Large intestine (tissue), 12 donors: Measurements from ENCODE around the gene STIL. TPM values are rescaled to one million over a fixed set of nuclear protein-coding genes. Genes with fewer than 3 reads are reported as not detected.
"Not testable (repeated sequence)": the region's sequence is repeated elsewhere in the genome, so short reads cannot be mapped to it uniquely, and the experiment has no call there.

Experiments
- DNase-seq, 2 donors: peaks; one replicate each; pipeline versions ENCODE4 v3.0.0 to v3.0.0-alpha.2; 2013
- H3K27ac ChIP-seq: one replicate; pipeline ENCODE4 v1.5.1; 2013; ENCODE audit warnings: low read length
- H3K27me3 ChIP-seq: 2 replicates; pipeline ENCODE4 v1.6.1; 2013; ENCODE audit warnings: low read length; ENCODE audit not compliant: control insufficient read depth, insufficient read depth
- H3K36me3 ChIP-seq: 2 replicates; pipeline ENCODE4 v1.6.1; 2013; ENCODE audit warnings: low read length; ENCODE audit not compliant: control insufficient read depth, insufficient read depth
- H3K4me1 ChIP-seq: one replicate; pipeline ENCODE4 v1.6.1; 2013; ENCODE audit warnings: low read length; ENCODE audit not compliant: control insufficient read depth, insufficient read depth
- H3K4me3 ChIP-seq: one replicate; pipeline ENCODE4 v1.5.1; 2013; ENCODE audit warnings: low read length
- H3K9me3 ChIP-seq: one replicate; pipeline ENCODE4 v1.6.1; 2013; ENCODE audit warnings: mild to moderate bottlenecking, low read depth, low read length, moderate library complexity; ENCODE audit not compliant: control insufficient read depth
- WGBS: methylation state at CpG from one replicate; pipeline ENCODE4 v1.1.5; 2013; ENCODE audit warnings: low lambda C conversion rate; ENCODE audit not compliant: insufficient coverage; 5-methylcytosine and 5-hydroxymethylcytosine counted together
- long read RNA-seq, 11 donors: transcript quantifications; one replicate each; lab custom pipeline, GENCODE V29; 2026
- polyA plus RNA-seq: library from polyadenylated mRNA; unstranded; fragments of 120-200 nt; gene quantifications from one replicate; pipeline ENCODE4 v1.2.1, GENCODE V29; 2013

The STIL gene
- 4.7 TPM for polyA plus RNA-seq
- long read RNA-seq, donor 1 = 0 reads
- long read RNA-seq, donor 2, partial matches to known transcripts = 34 of 201 reads
- long read RNA-seq, donor 2, other reads (novel, unspliced or antisense) = 167 of 201 reads
- long read RNA-seq, donor 3 = 0 reads
- long read RNA-seq, donor 4 = 0 reads
- long read RNA-seq, donor 5 = 0 reads
- long read RNA-seq, donor 6 = 0 reads
- long read RNA-seq, donor 7 = 0 reads
- long read RNA-seq, donor 8 = 0 reads
- long read RNA-seq, donor 9 = 0 reads
- long read RNA-seq, donor 10, partial matches to known transcripts = 316 of 465 reads
- long read RNA-seq, donor 10, other reads (novel, unspliced or antisense) = 149 of 465 reads
- long read RNA-seq, donor 11 = 0 reads

DNA sequence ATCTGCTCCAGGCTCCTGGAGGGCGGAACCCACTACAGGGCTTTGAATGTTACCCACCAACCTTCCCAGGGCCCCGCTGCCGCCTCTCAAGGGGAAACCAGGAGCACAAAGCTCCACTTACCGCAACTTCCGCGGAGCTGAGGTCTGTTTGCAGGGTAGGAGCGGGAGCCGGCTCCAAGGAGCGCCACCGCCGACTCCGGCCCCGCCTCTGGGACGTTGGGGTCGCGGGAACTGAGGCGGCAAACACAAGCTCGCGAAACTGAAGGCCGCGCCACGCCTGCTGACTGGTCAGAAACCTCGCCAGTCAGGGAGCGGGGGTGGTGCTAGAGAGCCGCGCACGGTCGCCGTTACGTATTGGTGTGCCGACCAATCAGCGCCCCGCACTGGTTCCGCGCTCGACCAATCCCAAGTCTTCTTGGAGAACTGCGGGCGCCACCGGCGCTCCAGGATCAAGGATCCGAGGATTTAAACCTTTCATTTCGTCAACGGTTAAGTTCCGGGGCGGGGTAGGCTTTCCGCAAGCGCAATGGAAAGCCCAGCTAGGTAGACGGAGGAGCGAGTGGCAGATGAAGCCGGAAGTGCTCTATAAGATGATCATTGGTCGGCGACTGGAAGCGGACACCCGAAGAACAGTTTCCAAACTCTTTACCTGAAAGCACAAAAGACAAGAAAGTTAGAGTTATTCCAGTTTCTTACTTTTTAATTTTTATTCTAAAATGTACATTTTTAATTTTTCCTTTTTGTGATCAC, at the start of gene STIL:
Gene STIL (minus strand): TSS at position 233 of the 750 bp plus-strand sequence. CDS start 3,828 bp downstream, outside the sequence.
- WGBS = no CpG with 5 or more reads among the region's 54 CpGs
- Histone ChIP-seq H3K27ac (peak within 1 kb of the TSS; percentile 98), H3K4me1 (no peaks in the 10 kb centered on the region), H3K36me3 (peaks cover 4% of the 10 kb centered on the region), H3K9me3 (no peaks in the 10 kb centered on the region), H3K4me3 (peak within 1 kb of the TSS; percentile 85), H3K27me3 (no peaks in the 10 kb centered on the region)
- DNase-seq = peak; percentile 99 to 100

DNA sequence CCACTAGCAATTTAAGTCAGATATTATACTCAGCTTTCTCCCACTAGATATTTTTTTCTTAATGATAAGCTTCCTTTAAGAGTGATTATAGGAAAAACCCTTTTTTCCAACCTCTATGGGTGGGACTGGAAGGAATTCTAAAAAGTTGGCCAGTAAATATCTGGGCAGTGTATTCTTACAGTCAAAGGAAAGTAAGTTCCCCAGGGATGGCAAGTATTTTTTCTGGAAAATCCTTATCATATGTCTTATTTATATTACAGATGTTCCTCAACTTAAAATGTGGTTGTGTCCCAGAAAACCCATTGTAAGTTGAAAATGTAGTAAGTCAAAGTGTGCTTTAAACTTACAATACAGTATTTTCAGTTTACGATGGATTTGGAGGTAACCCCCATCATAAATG, 48.9 kb upstream of the STIL start:
- WGBS = no CpG with 5 or more reads among the region's 1 CpG
- Histone ChIP-seq H3K36me3 (no peaks in the 10 kb centered on the region), H3K27me3 (no peaks in the 10 kb centered on the region), H3K27ac (no peak overlapping the region), H3K9me3 (no peaks in the 10 kb centered on the region), H3K4me3 (no peak overlapping the region), H3K4me1 (no peaks in the 10 kb centered on the region)
- no peak for DNase-seq

DNA sequence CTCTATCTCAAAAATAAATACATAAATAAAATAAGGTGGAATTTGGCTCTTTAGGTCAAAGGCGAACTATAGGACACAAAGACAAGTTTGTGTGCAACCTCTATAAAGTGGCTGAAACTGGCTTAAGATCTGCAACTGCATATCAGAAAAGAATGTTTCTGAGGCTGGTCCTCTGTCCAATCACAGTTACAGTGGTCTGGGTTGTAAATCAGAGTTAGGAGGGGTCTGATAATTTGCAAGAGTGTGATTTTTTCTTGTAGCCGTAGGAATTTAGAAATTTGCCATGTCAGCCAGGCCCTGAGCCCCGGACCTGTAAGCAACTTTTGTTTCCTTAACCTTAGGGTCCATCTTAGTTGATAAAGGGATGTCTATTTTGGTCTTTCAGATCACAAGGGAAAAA, 47.4 kb upstream of the STIL start:
- Histone ChIP-seq H3K36me3 (no peaks in the 10 kb centered on the region), H3K4me3 (no peak overlapping the region), H3K9me3 (no peaks in the 10 kb centered on the region), H3K4me1 (no peaks in the 10 kb centered on the region), H3K27ac (no peak overlapping the region), H3K27me3 (no peaks in the 10 kb centered on the region)
- 100% methylated on average over 1 of the region's 3 CpGs for WGBS
- DNase-seq = no peak

DNA sequence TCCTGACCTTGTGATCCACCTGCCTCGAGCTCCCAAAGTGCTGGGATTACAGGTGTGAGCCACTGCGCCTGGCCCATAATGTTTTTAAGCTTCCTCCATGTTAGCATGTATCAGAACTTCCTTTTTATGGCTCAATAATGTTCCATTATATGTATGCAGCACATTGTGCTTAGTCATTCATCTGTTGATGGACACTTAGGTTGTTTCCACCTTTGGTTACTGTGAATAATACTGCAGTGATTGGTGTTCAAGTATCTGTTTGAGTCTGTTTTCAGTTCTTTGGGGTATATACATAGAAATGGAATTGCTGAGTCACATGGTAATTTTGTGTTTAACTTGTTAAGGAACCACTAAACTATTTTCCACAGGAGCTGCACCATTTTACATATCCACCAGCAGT, 37.4 kb upstream of the STIL start:
- no peaks in the 10 kb centered on the region for H3K27me3 ChIP-seq
- no peak for DNase-seq
- no CpG with 5 or more reads among the region's 2 CpGs for WGBS
- H3K9me3 ChIP-seq = no peaks in the 10 kb centered on the region
- H3K4me3 ChIP-seq = no peak overlapping the region
- H3K4me1 ChIP-seq = no peaks in the 10 kb centered on the region
- peaks cover 3% of the 10 kb centered on the region for H3K36me3 ChIP-seq
- no peak overlapping the region for H3K27ac ChIP-seq

DNA sequence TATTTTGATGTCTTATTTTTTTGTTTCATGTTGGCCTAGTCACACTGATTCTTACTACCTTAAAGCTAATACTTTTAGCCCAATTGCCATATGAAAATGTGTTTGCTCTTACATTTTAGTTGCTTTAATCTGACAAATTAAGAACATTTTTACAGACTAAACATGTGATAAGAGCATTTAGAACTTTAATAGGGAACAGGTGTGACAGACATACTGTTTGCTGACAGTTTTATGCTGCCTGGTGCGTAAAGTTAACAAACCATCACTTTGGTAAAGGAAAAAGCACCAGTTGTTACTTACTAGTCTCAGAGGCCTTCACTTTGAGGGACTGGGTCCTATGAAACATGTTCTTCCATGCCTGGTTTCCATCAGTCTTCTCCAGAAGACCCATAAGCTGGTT, 34.3 kb upstream of the STIL start:
- WGBS = 83% methylated on average over 1 of the region's 1 CpG
- Histone ChIP-seq H3K4me3 (no peak overlapping the region), H3K9me3 (no peaks in the 10 kb centered on the region), H3K4me1 (no peaks in the 10 kb centered on the region), H3K27ac (no peak overlapping the region), H3K36me3 (peaks cover 7% of the 10 kb centered on the region), H3K27me3 (no peaks in the 10 kb centered on the region)
- DNase-seq = no peak

DNA sequence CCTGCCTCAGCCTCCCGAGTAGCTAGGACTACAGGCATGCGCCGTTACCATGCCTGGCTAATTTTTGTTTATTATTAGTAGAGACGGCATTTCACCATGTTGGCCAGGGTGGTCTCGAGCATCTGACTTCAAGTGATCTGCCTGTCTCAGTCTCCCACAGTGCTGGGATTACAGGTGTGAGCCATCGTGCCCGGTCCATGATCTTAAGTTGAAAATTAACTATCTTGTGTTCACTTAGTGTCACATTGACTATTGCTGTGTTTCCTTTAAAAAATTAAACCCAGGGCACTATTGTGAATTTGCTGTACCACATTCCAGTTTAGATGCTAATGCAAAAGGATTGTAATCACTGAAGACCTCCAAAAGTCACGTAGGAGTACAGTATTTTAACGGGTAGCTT, 33.8 kb upstream of the STIL start:
- WGBS = 100% methylated on average over 2 of the region's 9 CpGs
- no peak overlapping the region for H3K27ac ChIP-seq
- H3K9me3 ChIP-seq = no peaks in the 10 kb centered on the region
- H3K36me3 ChIP-seq = peaks cover 7% of the 10 kb centered on the region
- no peak for DNase-seq
- H3K27me3 ChIP-seq = no peaks in the 10 kb centered on the region
- no peak overlapping the region for H3K4me3 ChIP-seq
- no peaks in the 10 kb centered on the region for H3K4me1 ChIP-seq

DNA sequence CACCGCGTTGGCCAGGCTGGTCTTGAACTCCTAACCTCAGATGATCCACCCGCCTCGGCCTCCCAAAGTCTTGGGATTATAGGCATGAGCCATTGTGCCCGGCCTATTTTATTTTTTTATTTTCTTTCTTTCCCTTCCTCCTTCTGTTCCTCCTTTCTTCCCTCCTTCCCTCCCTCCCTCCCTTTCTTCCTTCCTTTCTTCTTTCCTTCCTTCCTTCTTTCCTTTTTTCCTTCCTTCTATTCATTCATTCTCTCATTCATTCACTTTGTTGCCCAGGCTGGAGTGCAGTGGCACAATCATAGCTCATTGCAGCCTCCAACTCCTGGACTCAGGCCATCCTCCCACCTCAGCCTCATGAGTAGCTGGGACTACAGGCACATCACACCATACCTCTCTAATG, 33.0 kb upstream of the STIL start:
- H3K27ac ChIP-seq, H3K4me3 ChIP-seq, DNase-seq, H3K9me3 ChIP-seq, H3K4me1 ChIP-seq, H3K36me3 ChIP-seq, H3K27me3 ChIP-seq: not testable (repeated sequence)
- 97% methylated on average over 5 of the region's 5 CpGs for WGBS

DNA sequence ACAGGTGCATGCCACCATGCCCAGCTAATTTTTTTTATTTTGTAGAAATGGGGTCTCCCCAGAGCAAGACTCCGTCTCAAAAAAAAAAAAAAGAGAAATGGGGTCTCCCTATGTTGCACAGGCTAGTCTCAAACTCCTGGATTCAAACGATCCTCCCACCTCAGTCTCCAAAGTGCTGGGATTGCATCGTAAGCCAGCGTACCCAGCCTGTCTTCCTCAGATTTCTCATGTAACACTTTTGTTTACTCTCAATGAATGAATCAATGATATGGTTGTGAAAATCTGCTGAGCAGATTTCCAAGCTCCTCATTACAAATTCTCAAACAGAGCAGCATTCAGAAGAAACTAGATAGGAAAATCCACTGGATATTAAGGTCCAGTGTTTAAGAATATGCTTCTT, 26.3 kb upstream of the STIL start:
- no peak overlapping the region for H3K4me3 ChIP-seq
- no peaks in the 10 kb centered on the region for H3K9me3 ChIP-seq
- H3K27me3 ChIP-seq = no peaks in the 10 kb centered on the region
- H3K36me3 ChIP-seq = peaks cover 7% of the 10 kb centered on the region
- DNase-seq = no peak
- no CpG with 5 or more reads among the region's 4 CpGs for WGBS
- H3K4me1 ChIP-seq = peaks cover 9% of the 10 kb centered on the region
- no peak overlapping the region for H3K27ac ChIP-seq

DNA sequence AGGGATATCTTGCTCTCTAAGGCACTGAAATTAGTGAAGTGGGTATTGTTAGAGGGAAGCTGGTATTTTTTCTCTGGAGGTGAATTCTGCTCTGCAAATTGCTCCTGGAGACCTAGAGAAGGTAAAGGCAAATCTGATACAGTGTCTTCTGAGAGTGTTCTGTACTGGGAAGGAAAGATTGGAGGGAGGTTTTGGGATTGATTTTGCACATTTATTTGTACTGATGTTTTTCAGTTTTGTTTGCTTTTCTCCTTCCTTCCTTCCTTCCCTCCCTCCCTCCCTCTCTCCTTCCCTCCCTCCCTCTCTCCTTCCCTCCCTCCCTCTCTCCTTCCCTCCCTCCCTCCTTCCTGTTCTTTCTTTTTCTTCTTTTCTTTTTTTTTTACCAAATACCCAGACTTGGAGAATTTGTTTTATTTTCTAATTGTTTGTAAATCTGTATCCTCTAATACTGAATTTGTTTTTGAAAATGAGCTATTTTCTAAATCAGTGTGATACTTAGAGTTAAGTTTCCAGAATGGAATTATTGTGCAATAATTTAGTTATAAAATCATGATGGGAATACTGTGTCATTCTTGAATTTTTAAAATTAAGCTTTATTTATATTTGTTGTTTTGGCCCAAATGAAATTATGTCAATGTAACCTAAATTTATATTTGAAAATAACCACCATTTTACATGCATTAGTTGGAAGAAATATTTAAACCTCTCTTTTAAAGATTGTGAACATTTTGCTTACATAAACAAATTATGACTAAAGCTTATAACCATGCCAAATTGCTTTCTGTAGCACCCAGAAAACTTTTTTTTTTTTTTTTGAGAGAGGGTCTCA, 24.5 kb upstream of the STIL start:
- H3K36me3 ChIP-seq = peaks cover 3% of the 10 kb centered on the region
- no peaks in the 10 kb centered on the region for H3K27me3 ChIP-seq
- H3K27ac ChIP-seq = no peak overlapping the region
- no peaks in the 10 kb centered on the region for H3K9me3 ChIP-seq
- peaks cover 13% of the 10 kb centered on the region for H3K4me1 ChIP-seq
- DNase-seq = no peak
- H3K4me3 ChIP-seq = no peak overlapping the region

DNA sequence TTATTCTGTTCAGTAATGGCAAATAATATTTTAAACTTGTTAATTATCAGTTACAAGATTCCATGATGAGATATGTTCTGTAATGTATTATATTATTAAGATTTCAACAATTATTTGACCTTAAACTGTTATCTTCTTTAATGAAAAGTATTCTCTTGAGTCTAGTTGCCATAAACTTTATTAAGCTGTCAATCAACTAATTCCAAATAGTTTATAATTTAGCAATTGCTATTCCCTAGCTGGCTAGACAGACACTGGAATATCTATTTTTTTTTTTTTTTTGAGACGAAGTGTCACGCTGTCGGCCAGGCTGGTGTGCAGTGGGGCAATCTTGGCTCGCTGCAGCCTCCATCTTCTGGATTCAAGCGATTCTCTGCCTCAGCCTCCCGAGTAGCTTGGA, 23.4 kb upstream of the STIL start:
- Histone ChIP-seq H3K9me3 (no peaks in the 10 kb centered on the region), H3K27ac (no peak overlapping the region), H3K4me1 (peaks cover 23% of the 10 kb centered on the region), H3K36me3 (peaks cover 3% of the 10 kb centered on the region), H3K27me3 (no peaks in the 10 kb centered on the region), H3K4me3 (no peak overlapping the region)
- DNase-seq = no peak
- no CpG with 5 or more reads among the region's 6 CpGs for WGBS
